Stimulated activated naive CD8-positive, alpha-beta T cell treated with anti-CD3 and anti-CD28 coated beads, Interleukin-15, Interleukin-2, amounts not matched to agents 100 ng/mL and 50 ng/mL, for 24 hours (primary cell): ENCODE results near the gene LRMDA.

Experiments
- H3K27ac Mint-ChIP-seq: one replicate; pipeline ENCODE4 v1.8.0; 2021; ENCODE audit warnings: mild to moderate bottlenecking, mixed read lengths
- H3K27me3 Mint-ChIP-seq: one replicate; pipeline ENCODE4 v1.8.0; 2021; ENCODE audit warnings: mixed read lengths
- H3K36me3 Mint-ChIP-seq: one replicate; pipeline ENCODE4 v1.8.0; 2021; ENCODE audit warnings: low read depth, mixed read lengths
- H3K4me1 Mint-ChIP-seq: one replicate; pipeline ENCODE4 v1.8.0; 2021; ENCODE audit warnings: low read depth, mixed read lengths
- H3K4me3 Mint-ChIP-seq: one replicate; pipeline ENCODE4 v1.8.0; 2021; ENCODE audit warnings: mild to moderate bottlenecking, mixed read lengths
- H3K9me3 Mint-ChIP-seq: one replicate; pipeline ENCODE4 v1.8.0; 2021; ENCODE audit warnings: mixed read lengths

Gene LRMDA

GRCh38 chr10:75941223-75941801 is 509.9 kb downstream of the LRMDA start:
- no peaks in the 10 kb centered on the region for H3K4me1 Mint-ChIP-seq

GRCh38 chr10:75944061-75944460 is 512.6 kb downstream of the LRMDA start:
- Mint-ChIP-seq H3K4me3 (no peak overlapping the region), H3K27ac (no peak overlapping the region), H3K4me1 (no peaks in the 10 kb centered on the region), H3K36me3 (no peaks in the 10 kb centered on the region), H3K9me3 (peaks cover 19% of the 10 kb centered on the region), H3K27me3 (peaks cover 5% of the 10 kb centered on the region)

More at GRCh38 chr10:75941223-75941801, 509.9 kb downstream of the LRMDA start:
- no peak overlapping the region for H3K27ac Mint-ChIP-seq
- peaks cover 5% of the 10 kb centered on the region for H3K27me3 Mint-ChIP-seq
- H3K9me3 Mint-ChIP-seq: peaks cover 13% of the 10 kb centered on the region
- no peaks in the 10 kb centered on the region for H3K36me3 Mint-ChIP-seq
- no peak overlapping the region for H3K4me3 Mint-ChIP-seq

GRCh38 chr10:75948583-75948982 is 517.2 kb downstream of the LRMDA start:
- Mint-ChIP-seq H3K36me3 (no peaks in the 10 kb centered on the region), H3K9me3 (peaks cover 19% of the 10 kb centered on the region), H3K4me3 (no peak overlapping the region), H3K27me3 (peaks cover 5% of the 10 kb centered on the region), H3K27ac (no peak overlapping the region), H3K4me1 (no peaks in the 10 kb centered on the region)

GRCh38 chr10:75950307-75950706 is 518.9 kb downstream of the LRMDA start:
- Mint-ChIP-seq H3K9me3 (peaks cover 7% of the 10 kb centered on the region), H3K4me3 (no peak overlapping the region), H3K36me3 (no peaks in the 10 kb centered on the region), H3K27ac (no peak overlapping the region), H3K27me3 (no peaks in the 10 kb centered on the region), H3K4me1 (no peaks in the 10 kb centered on the region)

GRCh38 chr10:75950997-75951589 is 519.7 kb downstream of the LRMDA start:
- H3K36me3 Mint-ChIP-seq: no peaks in the 10 kb centered on the region
- no peak overlapping the region for H3K27ac Mint-ChIP-seq
- peaks cover 6% of the 10 kb centered on the region for H3K9me3 Mint-ChIP-seq
- H3K4me3 Mint-ChIP-seq: no peak overlapping the region
- no peaks in the 10 kb centered on the region for H3K4me1 Mint-ChIP-seq
- H3K27me3 Mint-ChIP-seq: no peaks in the 10 kb centered on the region

GRCh38 chr10:75951627-75952026 is 520.2 kb downstream of the LRMDA start:
- Mint-ChIP-seq H3K27me3 (no peaks in the 10 kb centered on the region), H3K36me3 (no peaks in the 10 kb centered on the region), H3K27ac (no peak overlapping the region)

GRCh38 chr10:75952093-75952492 is 520.7 kb downstream of the LRMDA start:
- no peak overlapping the region for H3K4me3 Mint-ChIP-seq
- no peaks in the 10 kb centered on the region for H3K36me3 Mint-ChIP-seq
- no peaks in the 10 kb centered on the region for H3K4me1 Mint-ChIP-seq
- H3K9me3 Mint-ChIP-seq: peaks cover 6% of the 10 kb centered on the region
- H3K27me3 Mint-ChIP-seq: no peaks in the 10 kb centered on the region
- H3K27ac Mint-ChIP-seq: no peak overlapping the region

More at GRCh38 chr10:75951627-75952026, 520.2 kb downstream of the LRMDA start:
- H3K4me1 Mint-ChIP-seq: no peaks in the 10 kb centered on the region
- peaks cover 6% of the 10 kb centered on the region for H3K9me3 Mint-ChIP-seq
- H3K4me3 Mint-ChIP-seq: no peak overlapping the region

- Mint-ChIP-seq H3K27ac (no peak overlapping the region), H3K4me3 (no peak overlapping the region), H3K9me3 (peaks cover 3% of the 10 kb centered on the region), H3K27me3 (no peaks in the 10 kb centered on the region), H3K4me1 (no peaks in the 10 kb centered on the region), H3K36me3 (no peaks in the 10 kb centered on the region)
These were observed 523.1 kb downstream of the LRMDA start for GRCh38 chr10:75954486-75954885.

GRCh38 chr10:75955973-75956502 is 524.6 kb downstream of the LRMDA start:
- Mint-ChIP-seq H3K4me3 (no peak overlapping the region), H3K9me3 (peaks cover 8% of the 10 kb centered on the region), H3K27me3 (no peaks in the 10 kb centered on the region), H3K27ac (no peak overlapping the region), H3K36me3 (no peaks in the 10 kb centered on the region), H3K4me1 (no peaks in the 10 kb centered on the region)

GRCh38 chr10:75956624-75957023 is 525.2 kb downstream of the LRMDA start:
- H3K27me3 Mint-ChIP-seq: no peaks in the 10 kb centered on the region
- no peak overlapping the region for H3K27ac Mint-ChIP-seq
- no peaks in the 10 kb centered on the region for H3K4me1 Mint-ChIP-seq
- no peak overlapping the region for H3K4me3 Mint-ChIP-seq
- no peaks in the 10 kb centered on the region for H3K36me3 Mint-ChIP-seq
- H3K9me3 Mint-ChIP-seq: peaks cover 8% of the 10 kb centered on the region

GRCh38 chr10:75957314-75958120 is 526.1 kb downstream of the LRMDA start:
- no peak overlapping the region for H3K27ac Mint-ChIP-seq
- no peaks in the 10 kb centered on the region for H3K27me3 Mint-ChIP-seq
- no peak overlapping the region for H3K4me3 Mint-ChIP-seq
- H3K9me3 Mint-ChIP-seq: peaks cover 8% of the 10 kb centered on the region
- H3K4me1 Mint-ChIP-seq: no peaks in the 10 kb centered on the region
- H3K36me3 Mint-ChIP-seq: no peaks in the 10 kb centered on the region

GRCh38 chr10:75959209-75959608 is 527.8 kb downstream of the LRMDA start:
- H3K4me3 Mint-ChIP-seq: no peak overlapping the region
- H3K36me3 Mint-ChIP-seq: no peaks in the 10 kb centered on the region
- H3K9me3 Mint-ChIP-seq: peaks cover 8% of the 10 kb centered on the region
- no peaks in the 10 kb centered on the region for H3K4me1 Mint-ChIP-seq
- no peak overlapping the region for H3K27ac Mint-ChIP-seq
- H3K27me3 Mint-ChIP-seq: no peaks in the 10 kb centered on the region

GRCh38 chr10:75959912-75960311 is 528.5 kb downstream of the LRMDA start:
- Mint-ChIP-seq H3K9me3 (peaks cover 8% of the 10 kb centered on the region), H3K4me1 (no peaks in the 10 kb centered on the region), H3K4me3 (no peak overlapping the region), H3K27ac (no peak overlapping the region), H3K36me3 (no peaks in the 10 kb centered on the region), H3K27me3 (no peaks in the 10 kb centered on the region)

GRCh38 chr10:75962395-75963061 is 531.1 kb downstream of the LRMDA start:
- Mint-ChIP-seq H3K36me3 (no peaks in the 10 kb centered on the region), H3K9me3 (peaks cover 5% of the 10 kb centered on the region), H3K4me3 (no peak overlapping the region), H3K4me1 (no peaks in the 10 kb centered on the region), H3K27ac (no peak overlapping the region), H3K27me3 (peaks cover 4% of the 10 kb centered on the region)

- Mint-ChIP-seq H3K27ac (no peak overlapping the region), H3K4me3 (no peak overlapping the region), H3K9me3 (no peaks in the 10 kb centered on the region), H3K36me3 (no peaks in the 10 kb centered on the region), H3K4me1 (no peaks in the 10 kb centered on the region), H3K27me3 (peaks cover 4% of the 10 kb centered on the region)
These were observed 536.1 kb downstream of the LRMDA start for GRCh38 chr10:75967491-75967890.
